Astrocyte (in vitro differentiated cells and primary cell): ENCODE data around the gene NR6A1. TPM values are rescaled to one million over a fixed set of nuclear protein-coding genes. Genes with fewer than 3 reads are reported as not detected.

Experiments
- DNase-seq: peaks from one replicate; pipeline ENCODE4 v3.0.0-alpha.2; 2010; ENCODE audit warnings: low read depth
- FAIRE-seq: peaks from 2 replicates; lab custom pipeline; 2011; peaks lifted over from hg19 to GRCh38; lab: Jason Lieb, UNC
- H2AFZ ChIP-seq: 2 replicates; pipeline ENCODE4 v1.6.0; 2012; ENCODE audit warnings: low read depth, low read length, inconsistent platforms
- H3K27ac ChIP-seq: 2 replicates; pipeline ENCODE4 v1.5.1; 2011; ENCODE audit warnings: low read depth, low read length, inconsistent platforms
- H3K27me3 ChIP-seq: 2 replicates; pipeline ENCODE4 v1.6.0; 2011; ENCODE audit warnings: low read length, inconsistent platforms; ENCODE audit not compliant: insufficient read depth
- H3K36me3 ChIP-seq: 2 replicates; pipeline ENCODE4 v1.5.1; 2011; ENCODE audit warnings: low read length, inconsistent platforms; ENCODE audit not compliant: insufficient read depth
- H3K4me1 ChIP-seq: 2 replicates; pipeline ENCODE4 v1.5.1; 2011; ENCODE audit warnings: low read length, inconsistent platforms; ENCODE audit not compliant: insufficient read depth
- H3K4me2 ChIP-seq: 2 replicates; pipeline ENCODE4 v1.6.0; 2012; ENCODE audit warnings: low read length, inconsistent platforms
- H3K4me3 ChIP-seq: 2 replicates; pipeline ENCODE4 v1.5.1; 2011; ENCODE audit warnings: low read depth, mild to moderate bottlenecking, low read length, inconsistent platforms; ENCODE audit not compliant: insufficient read depth
- H3K79me2 ChIP-seq: 2 replicates; pipeline ENCODE4 v1.6.0; 2012; ENCODE audit warnings: mild to moderate bottlenecking, low read length, inconsistent platforms; ENCODE audit not compliant: insufficient read depth
- H3K9ac ChIP-seq: 2 replicates; pipeline ENCODE4 v1.6.0; 2012; ENCODE audit warnings: mild to moderate bottlenecking, low read length, inconsistent platforms
- H3K9me3 ChIP-seq: 2 replicates; pipeline ENCODE4 v1.5.1; 2012; ENCODE audit warnings: low read depth, mild to moderate bottlenecking, low read length, inconsistent platforms; ENCODE audit not compliant: insufficient read depth
- H4K20me1 ChIP-seq: 2 replicates; pipeline ENCODE4 v1.6.0; 2012; ENCODE audit warnings: low read length, inconsistent platforms; ENCODE audit not compliant: insufficient read depth
- H3K27ac Mint-ChIP-seq: one replicate; pipeline ENCODE4 v1.8.0; 2021; ENCODE audit warnings: mild to moderate bottlenecking, mixed read lengths; ENCODE audit not compliant: unreplicated experiment
- H3K27me3 Mint-ChIP-seq: one replicate; pipeline ENCODE4 v1.8.0; 2021; ENCODE audit warnings: low read depth, mixed read lengths; ENCODE audit not compliant: unreplicated experiment
- H3K36me3 Mint-ChIP-seq: one replicate; pipeline ENCODE4 v1.8.0; 2021; ENCODE audit warnings: low read depth, mixed read lengths; ENCODE audit not compliant: unreplicated experiment
- H3K4me1 Mint-ChIP-seq: one replicate; pipeline ENCODE4 v1.8.0; 2021; ENCODE audit warnings: low read depth, mixed read lengths; ENCODE audit not compliant: unreplicated experiment
- H3K4me3 Mint-ChIP-seq: one replicate; pipeline ENCODE4 v1.8.0; 2021; ENCODE audit warnings: mild to moderate bottlenecking, moderate library complexity, mixed read lengths; ENCODE audit not compliant: unreplicated experiment
- H3K9me3 Mint-ChIP-seq: one replicate; pipeline ENCODE4 v1.8.0; 2021; ENCODE audit warnings: mild to moderate bottlenecking, mixed read lengths; ENCODE audit not compliant: unreplicated experiment
- CTCF ChIP-seq: IDR thresholded peaks from 2 replicates; pipeline ENCODE4 v1.5.1; 2011; ENCODE audit warnings: low read depth, mild to moderate bottlenecking, inconsistent platforms, low read length, moderate library complexity; ENCODE audit not compliant: insufficient read depth
- EZH2 ChIP-seq: IDR thresholded peaks from 2 replicates; pipeline ENCODE4 v1.6.1; 2012; ENCODE audit warnings: mild to moderate bottlenecking, low read length, inconsistent platforms; ENCODE audit not compliant: insufficient read depth
- total RNA-seq: library from RNA; stranded (reverse); gene quantifications from 2 replicates; pipeline ENCODE4 v1.2.1, GENCODE V29; 2021

NR6A1 gene
- total RNA-seq, 1 donor from 2014 or later: 20.8 TPM

- Mint-ChIP-seq H3K9me3 (no peaks in the 10 kb centered on the region), H3K4me1 (peaks cover 64% of the 10 kb centered on the region), H3K36me3 (no peaks in the 10 kb centered on the region), H3K4me3 (peak overlapping the region; percentile 82), H3K27ac (peak overlapping the region; percentile 77), H3K27me3 (no peaks in the 10 kb centered on the region)
- Histone ChIP-seq H3K9ac (no peak overlapping the region), H3K4me3 (no peak overlapping the region), H3K79me2 (no peaks in the 10 kb centered on the region), H3K9me3 (no peaks in the 10 kb centered on the region), H3K4me2 (no peak overlapping the region), H4K20me1 (no peaks in the 10 kb centered on the region), H3K4me1 (no peaks in the 10 kb centered on the region), H3K27me3 (no peaks in the 10 kb centered on the region), H3K36me3 (no peaks in the 10 kb centered on the region), H2AFZ (no peak overlapping the region), H3K27ac (no peak overlapping the region)
- DNase-seq (no peak), FAIRE-seq (no peak)
- TF ChIP-seq CTCF (no peak), EZH2 (no peak)
Measured at GRCh38 chr9:124594673-124595072, 176.4 kb downstream of the NR6A1 start.

GRCh38 chr9:124594225-124594624, 176.9 kb downstream of the NR6A1 start:
- H3K4me1 ChIP-seq: no peaks in the 10 kb centered on the region
- H3K27me3 ChIP-seq: no peaks in the 10 kb centered on the region
- no peak overlapping the region for H3K27ac ChIP-seq
- no peak overlapping the region for H3K4me3 ChIP-seq
- H3K79me2 ChIP-seq: no peaks in the 10 kb centered on the region
- no peak overlapping the region for H3K9ac ChIP-seq
- no peak overlapping the region for H3K4me2 ChIP-seq
- no peak overlapping the region for H2AFZ ChIP-seq
- Mint-ChIP-seq H3K4me1 (peaks cover 63% of the 10 kb centered on the region), H3K9me3 (no peaks in the 10 kb centered on the region), H3K36me3 (no peaks in the 10 kb centered on the region), H3K27me3 (no peaks in the 10 kb centered on the region), H3K27ac (peak overlapping the region; percentile 77), H3K4me3 (peak overlapping the region; percentile 82)
- no peak for FAIRE-seq
- H4K20me1 ChIP-seq: no peaks in the 10 kb centered on the region
- no peaks in the 10 kb centered on the region for H3K36me3 ChIP-seq
- TF ChIP-seq CTCF (no peak), EZH2 (no peak)
- no peaks in the 10 kb centered on the region for H3K9me3 ChIP-seq
- no peak for DNase-seq

DNA sequence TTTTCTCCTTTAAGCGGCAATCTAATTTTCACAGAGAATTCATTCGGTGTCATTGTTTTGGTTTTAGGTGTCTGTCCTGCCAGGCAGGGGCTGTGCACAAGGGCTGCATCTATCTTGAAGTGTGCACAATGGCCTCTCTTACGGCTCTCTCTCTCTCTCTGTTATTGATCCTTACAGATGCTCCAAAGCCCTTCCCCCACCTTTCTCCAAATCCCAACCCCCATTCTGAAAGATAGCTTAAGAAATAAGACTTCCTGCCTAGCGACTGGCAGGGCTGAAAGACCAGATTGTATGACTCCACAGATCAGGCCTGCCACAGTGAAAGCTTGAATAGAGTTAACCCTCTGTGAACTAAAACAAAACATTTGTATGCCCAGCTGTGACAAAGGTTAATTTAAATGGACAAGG, 177.5 kb downstream of the NR6A1 start:
- no peaks in the 10 kb centered on the region for H3K4me1 ChIP-seq
- no peaks in the 10 kb centered on the region for H3K27me3 Mint-ChIP-seq
- no peaks in the 10 kb centered on the region for H3K27me3 ChIP-seq
- no peaks in the 10 kb centered on the region for H3K36me3 Mint-ChIP-seq
- H3K4me2 ChIP-seq: peak overlapping the region; percentile 57
- H3K79me2 ChIP-seq: no peaks in the 10 kb centered on the region
- peak overlapping the region; percentile 77 for H3K27ac Mint-ChIP-seq
- no peak overlapping the region for H3K27ac ChIP-seq
- H4K20me1 ChIP-seq: no peaks in the 10 kb centered on the region
- peaks cover 63% of the 10 kb centered on the region for H3K4me1 Mint-ChIP-seq
- FAIRE-seq (no peak), DNase-seq (no peak)
- H3K4me3 ChIP-seq: no peak overlapping the region
- TF ChIP-seq CTCF (no peak), EZH2 (no peak)
- H3K9me3 Mint-ChIP-seq: no peaks in the 10 kb centered on the region
- H3K4me3 Mint-ChIP-seq: peak overlapping the region; percentile 82
- no peaks in the 10 kb centered on the region for H3K36me3 ChIP-seq
- H3K9ac ChIP-seq: no peak overlapping the region
- H3K9me3 ChIP-seq: no peaks in the 10 kb centered on the region
- H2AFZ ChIP-seq: peak overlapping the region; percentile 32
